ENCODE results near the gene LGALS14. TPM values are rescaled to one million over a fixed set of nuclear protein-coding genes. Genes with fewer than 3 reads are reported as not detected.

LGALS14 gene
- total RNA-seq, 1 donor from 2014 or later, result not detected

GRCh38 chr19:39727070-39727800, 23.0 kb downstream of the LGALS14 start:
- Histone ChIP-seq H3K27ac (ENCODE audit: low read depth, low read length) (no peak overlapping the region), H3K9me3 (ENCODE audit: insufficient read depth, low read depth, low read length) (peaks cover 3% of the 10 kb centered on the region), H3K79me2 (ENCODE audit: insufficient read depth, low read length) (no peaks in the 10 kb centered on the region), H3K4me1 (ENCODE audit: insufficient read depth, low read length) (no peaks in the 10 kb centered on the region), H3K9ac (ENCODE audit: low read length) (no peak overlapping the region), H3K36me3 (ENCODE audit: insufficient read depth, low read length) (no peaks in the 10 kb centered on the region), H3K4me3 (ENCODE audit: insufficient read depth, low read depth, low read length) (no peak overlapping the region), H2AFZ (ENCODE audit: low read depth, low read length) (no peak overlapping the region), H3K27me3 (ENCODE audit: insufficient read depth, low read length) (no peaks in the 10 kb centered on the region), H3K4me2 (ENCODE audit: low read length) (no peak overlapping the region), H4K20me1 (ENCODE audit: insufficient read depth, low read length) (no peaks in the 10 kb centered on the region)
- TF ChIP-seq CTCF (IDR thresholded peaks at IDR 0.05; ENCODE audit: insufficient read depth, low read depth, low read length) (no peak), EZH2 (IDR thresholded peaks at IDR 0.05; ENCODE audit: insufficient read depth, low read length) (no peak)
- DNase-seq (ENCODE audit: low read depth) (no peak), FAIRE-seq (no peak)
- Mint-ChIP-seq H3K36me3 (ENCODE audit: low read depth, unreplicated experiment) (peaks cover 1% of the 10 kb centered on the region), H3K27ac (ENCODE audit: unreplicated experiment) (no peak overlapping the region), H3K4me3 (ENCODE audit: unreplicated experiment) (no peak overlapping the region), H3K9me3 (ENCODE audit: unreplicated experiment) (peaks cover 2% of the 10 kb centered on the region), H3K27me3 (ENCODE audit: low read depth, unreplicated experiment) (peaks cover 62% of the 10 kb centered on the region), H3K4me1 (ENCODE audit: low read depth, unreplicated experiment) (no peaks in the 10 kb centered on the region)

- DNase-seq (ENCODE audit: low read depth), result no peak
- Histone ChIP-seq H2AFZ (ENCODE audit: low read depth, low read length) (no peak overlapping the region), H3K4me2 (ENCODE audit: low read length) (no peak overlapping the region), H3K36me3 (ENCODE audit: insufficient read depth, low read length) (no peaks in the 10 kb centered on the region), H3K27ac (ENCODE audit: low read depth, low read length) (no peak overlapping the region), H3K9me3 (ENCODE audit: insufficient read depth, low read depth, low read length) (peaks cover 3% of the 10 kb centered on the region), H3K27me3 (ENCODE audit: insufficient read depth, low read length) (no peaks in the 10 kb centered on the region), H3K4me1 (ENCODE audit: insufficient read depth, low read length) (no peaks in the 10 kb centered on the region), H3K4me3 (ENCODE audit: insufficient read depth, low read depth, low read length) (no peak overlapping the region), H4K20me1 (ENCODE audit: insufficient read depth, low read length) (no peaks in the 10 kb centered on the region), H3K9ac (ENCODE audit: low read length) (no peak overlapping the region), H3K79me2 (ENCODE audit: insufficient read depth, low read length) (no peaks in the 10 kb centered on the region)
- no peak for FAIRE-seq
- peaks cover 54% of the 10 kb centered on the region for H3K27me3 Mint-ChIP-seq (ENCODE audit: low read depth, unreplicated experiment)
- no peak overlapping the region for H3K27ac Mint-ChIP-seq (ENCODE audit: unreplicated experiment)
- TF ChIP-seq CTCF (IDR thresholded peaks at IDR 0.05; ENCODE audit: insufficient read depth, low read depth, low read length), result no peak
- TF ChIP-seq EZH2 (IDR thresholded peaks at IDR 0.05; ENCODE audit: insufficient read depth, low read length), result no peak
- peaks cover 2% of the 10 kb centered on the region for H3K9me3 Mint-ChIP-seq (ENCODE audit: unreplicated experiment)
- no peak overlapping the region for H3K4me3 Mint-ChIP-seq (ENCODE audit: unreplicated experiment)
- H3K36me3 Mint-ChIP-seq (ENCODE audit: low read depth, unreplicated experiment), result peaks cover 1% of the 10 kb centered on the region
- no peaks in the 10 kb centered on the region for H3K4me1 Mint-ChIP-seq (ENCODE audit: low read depth, unreplicated experiment)
Observed at GRCh38 chr19:39728040-39728439, 23.8 kb downstream of the LGALS14 start.

- FAIRE-seq, result no peak
- Histone ChIP-seq H3K9ac (ENCODE audit: low read length) (no peak overlapping the region), H3K27me3 (ENCODE audit: insufficient read depth, low read length) (no peaks in the 10 kb centered on the region), H3K27ac (ENCODE audit: low read depth, low read length) (no peak overlapping the region), H3K4me3 (ENCODE audit: insufficient read depth, low read depth, low read length) (no peak overlapping the region), H3K9me3 (ENCODE audit: insufficient read depth, low read depth, low read length) (peaks cover 3% of the 10 kb centered on the region), H3K36me3 (ENCODE audit: insufficient read depth, low read length) (no peaks in the 10 kb centered on the region), H2AFZ (ENCODE audit: low read depth, low read length) (no peak overlapping the region), H3K4me2 (ENCODE audit: low read length) (no peak overlapping the region), H3K79me2 (ENCODE audit: insufficient read depth, low read length) (no peaks in the 10 kb centered on the region), H4K20me1 (ENCODE audit: insufficient read depth, low read length) (no peaks in the 10 kb centered on the region), H3K4me1 (ENCODE audit: insufficient read depth, low read length) (no peaks in the 10 kb centered on the region)
- H3K4me1 Mint-ChIP-seq (ENCODE audit: low read depth, unreplicated experiment), result no peaks in the 10 kb centered on the region
- H3K4me3 Mint-ChIP-seq (ENCODE audit: unreplicated experiment), result no peak overlapping the region
- TF ChIP-seq EZH2 (IDR thresholded peaks at IDR 0.05; ENCODE audit: insufficient read depth, low read length) (no peak), CTCF (IDR thresholded peaks at IDR 0.05; ENCODE audit: insufficient read depth, low read depth, low read length) (no peak)
- DNase-seq (ENCODE audit: low read depth), result no peak
- H3K27ac Mint-ChIP-seq (ENCODE audit: unreplicated experiment), result no peak overlapping the region
- peaks cover 1% of the 10 kb centered on the region for H3K36me3 Mint-ChIP-seq (ENCODE audit: low read depth, unreplicated experiment)
- H3K9me3 Mint-ChIP-seq (ENCODE audit: unreplicated experiment), result peaks cover 2% of the 10 kb centered on the region
- peaks cover 46% of the 10 kb centered on the region for H3K27me3 Mint-ChIP-seq (ENCODE audit: low read depth, unreplicated experiment)
Observed at GRCh38 chr19:39729594-39729993, 25.3 kb downstream of the LGALS14 start.
